Measurements from ENCODE around the gene GGCX. TPM values are rescaled to one million over a fixed set of nuclear protein-coding genes. Genes with fewer than 3 reads are reported as not detected.
A peak's percentile ranks its signal among the peaks of the same experiment; 100 is the strongest.

Gene GGCX
- total RNA-seq, 3 donors from 2014 or later, result 26.4 to 39.1 (median 31.7) TPM

DNA sequence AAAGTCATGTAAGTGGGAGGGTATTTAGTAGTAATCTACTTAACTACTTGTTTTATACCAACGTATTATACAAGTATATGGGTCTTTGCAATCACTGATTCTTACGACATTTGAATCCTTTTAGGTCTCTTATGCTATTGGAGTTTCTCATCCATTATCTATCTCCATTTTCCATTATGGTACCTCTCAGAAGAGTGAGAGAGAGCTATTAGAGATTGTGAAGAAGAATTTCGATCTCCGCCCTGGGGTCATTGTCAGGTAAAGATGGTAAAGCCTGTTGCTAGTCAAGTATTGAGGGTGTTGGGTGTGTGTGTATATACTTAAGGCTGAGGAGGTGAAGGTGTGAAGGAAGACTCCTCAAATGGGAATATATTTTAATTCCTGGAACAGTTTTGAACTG is 18.5 kb downstream of the GGCX start:
- Histone ChIP-seq H3K4me3 (no peak overlapping the region), H3K9me3 (no peaks in the 10 kb centered on the region), H3K36me3 (ENCODE audit: low read depth) (peaks cover 17% of the 10 kb centered on the region), H3K4me1 (ENCODE audit: low read depth) (peaks cover 20% of the 10 kb centered on the region)
- intact Hi-C loops (cut with DNase I, micrococcal nuclease), result no loop called here
- no peak for ATAC-seq
- TF ChIP-seq, protein P1, sequence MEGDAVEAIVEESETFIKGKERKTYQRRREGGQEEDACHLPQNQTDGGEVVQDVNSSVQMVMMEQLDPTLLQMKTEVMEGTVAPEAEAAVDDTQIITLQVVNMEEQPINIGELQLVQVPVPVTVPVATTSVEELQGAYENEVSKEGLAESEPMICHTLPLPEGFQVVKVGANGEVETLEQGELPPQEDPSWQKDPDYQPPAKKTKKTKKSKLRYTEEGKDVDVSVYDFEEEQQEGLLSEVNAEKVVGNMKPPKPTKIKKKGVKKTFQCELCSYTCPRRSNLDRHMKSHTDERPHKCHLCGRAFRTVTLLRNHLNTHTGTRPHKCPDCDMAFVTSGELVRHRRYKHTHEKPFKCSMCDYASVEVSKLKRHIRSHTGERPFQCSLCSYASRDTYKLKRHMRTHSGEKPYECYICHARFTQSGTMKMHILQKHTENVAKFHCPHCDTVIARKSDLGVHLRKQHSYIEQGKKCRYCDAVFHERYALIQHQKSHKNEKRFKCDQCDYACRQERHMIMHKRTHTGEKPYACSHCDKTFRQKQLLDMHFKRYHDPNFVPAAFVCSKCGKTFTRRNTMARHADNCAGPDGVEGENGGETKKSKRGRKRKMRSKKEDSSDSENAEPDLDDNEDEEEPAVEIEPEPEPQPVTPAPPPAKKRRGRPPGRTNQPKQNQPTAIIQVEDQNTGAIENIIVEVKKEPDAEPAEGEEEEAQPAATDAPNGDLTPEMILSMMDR (IDR thresholded peaks at IDR 0.05), result no peak
- DNase-seq, result no peak

DNA sequence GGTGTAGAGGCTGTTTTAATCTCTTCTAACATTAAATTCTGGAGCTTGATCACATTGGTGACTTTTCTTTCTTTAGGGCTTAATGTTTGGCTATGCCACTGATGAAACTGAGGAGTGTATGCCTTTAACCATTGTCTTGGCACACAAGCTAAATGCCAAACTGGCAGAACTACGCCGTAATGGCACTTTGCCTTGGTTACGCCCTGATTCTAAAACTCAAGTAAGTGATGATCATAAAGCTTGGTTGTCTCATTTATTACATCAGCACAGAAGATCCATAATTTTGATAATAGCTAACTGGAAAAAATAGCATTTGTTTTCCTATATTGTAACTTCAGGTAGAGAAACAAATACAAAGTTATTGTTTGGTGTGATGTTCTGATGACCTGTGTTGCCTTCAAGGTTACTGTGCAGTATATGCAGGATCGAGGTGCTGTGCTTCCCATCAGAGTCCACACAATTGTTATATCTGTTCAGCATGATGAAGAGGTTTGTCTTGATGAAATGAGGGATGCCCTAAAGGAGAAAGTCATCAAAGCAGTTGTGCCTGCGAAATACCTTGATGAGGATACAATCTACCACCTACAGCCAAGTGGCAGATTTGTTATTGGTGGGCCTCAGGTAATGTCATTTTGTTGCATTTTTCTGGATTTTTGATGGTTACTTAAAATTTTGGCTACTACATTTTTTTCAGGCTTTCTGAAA is 19.4 kb downstream of the GGCX start:
- Histone ChIP-seq H3K4me3 (no peak overlapping the region), H3K9me3 (no peaks in the 10 kb centered on the region), H3K4me1 (ENCODE audit: low read depth) (peaks cover 27% of the 10 kb centered on the region), H3K36me3 (ENCODE audit: low read depth) (peaks cover 17% of the 10 kb centered on the region)
- DNase-seq (peak in 1 of 3 donors; percentile 71), ATAC-seq (no peak)
- intact Hi-C loops (cut with DNase I, micrococcal nuclease), result no loop called here
- TF ChIP-seq, protein P1 (IDR thresholded peaks at IDR 0.05), result no peak

DNA sequence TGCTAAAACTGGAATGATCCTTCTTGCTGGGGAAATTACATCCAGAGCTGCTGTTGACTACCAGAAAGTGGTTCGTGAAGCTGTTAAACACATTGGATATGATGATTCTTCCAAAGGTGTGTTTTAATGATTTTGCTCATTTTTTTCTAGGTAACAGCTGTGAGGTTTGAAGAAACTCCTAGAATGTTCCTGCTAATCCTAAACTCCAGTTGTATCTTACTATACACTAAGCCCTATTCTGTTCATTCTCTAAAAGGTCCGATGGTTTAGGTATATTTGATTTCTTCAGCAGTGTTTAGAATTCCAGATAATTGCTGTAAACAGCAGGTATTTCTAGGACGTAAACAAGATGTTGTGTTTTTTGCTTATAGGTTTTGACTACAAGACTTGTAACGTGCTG is 20.0 kb downstream of the GGCX start:
- Histone ChIP-seq H3K36me3 (ENCODE audit: low read depth) (peaks cover 17% of the 10 kb centered on the region), H3K9me3 (no peaks in the 10 kb centered on the region), H3K4me1 (ENCODE audit: low read depth) (peaks cover 30% of the 10 kb centered on the region), H3K4me3 (no peak overlapping the region)
- ATAC-seq (no peak), DNase-seq (no peak)
- TF ChIP-seq, protein P1 (IDR thresholded peaks at IDR 0.05), result no peak
- intact Hi-C loops (cut with DNase I, micrococcal nuclease), result no loop called here

GRCh38 chr2:85540133-85540648 is 21.1 kb downstream of the GGCX start:
- ATAC-seq, result no peak
- no peak for DNase-seq
- Histone ChIP-seq H3K9me3 (no peaks in the 10 kb centered on the region), H3K4me3 (peak overlapping the region; percentile 41), H3K36me3 (ENCODE audit: low read depth) (peaks cover 17% of the 10 kb centered on the region), H3K4me1 (ENCODE audit: low read depth) (peaks cover 30% of the 10 kb centered on the region)
- TF ChIP-seq, protein P1 (IDR thresholded peaks at IDR 0.05), result no peak
- intact Hi-C loops (cut with DNase I, micrococcal nuclease), result no loop called here

- DNase-seq, result peak; percentile 82 to 86 (median 84)
- TF ChIP-seq, protein P1 (IDR thresholded peaks at IDR 0.05), result no peak
- H3K36me3 ChIP-seq (ENCODE audit: low read depth), result peaks cover 17% of the 10 kb centered on the region
- intact Hi-C loops (cut with DNase I, micrococcal nuclease), result loop anchor here in 1 of 2 donors (5.0 kb wide), 1 partner anchor 102 kb away; no protein-coding TSS in a partner anchor
- ATAC-seq, result peak; percentile 69
- H3K9me3 ChIP-seq, result no peaks in the 10 kb centered on the region
- H3K4me1 ChIP-seq (ENCODE audit: low read depth), result peaks cover 33% of the 10 kb centered on the region
- peak overlapping the region; percentile 41 for H3K4me3 ChIP-seq
Observed at GRCh38 chr2:85539361-85540132, 21.7 kb downstream of the GGCX start.

Measured in mucosa of descending colon (tissue), 3 donors.